ENCODE data around the gene RAD9B.
A peak's percentile ranks its signal among the peaks of the same experiment; 100 is the strongest.

RAD9B gene

GRCh38 chr12:110528277-110528839, 26.2 kb downstream of the RAD9B start:
- no peak overlapping the region for H3K4me3 ChIP-seq (ENCODE audit: control insufficient read depth, low read depth, low read length)
- TF ChIP-seq CTCF (IDR thresholded peaks at IDR 0.05; ENCODE audit: control insufficient read depth, insufficient read depth, low read depth, low read length, missing control alignments) = no peak
- DNase-seq (ENCODE audit: low read depth) = no peak

DNA sequence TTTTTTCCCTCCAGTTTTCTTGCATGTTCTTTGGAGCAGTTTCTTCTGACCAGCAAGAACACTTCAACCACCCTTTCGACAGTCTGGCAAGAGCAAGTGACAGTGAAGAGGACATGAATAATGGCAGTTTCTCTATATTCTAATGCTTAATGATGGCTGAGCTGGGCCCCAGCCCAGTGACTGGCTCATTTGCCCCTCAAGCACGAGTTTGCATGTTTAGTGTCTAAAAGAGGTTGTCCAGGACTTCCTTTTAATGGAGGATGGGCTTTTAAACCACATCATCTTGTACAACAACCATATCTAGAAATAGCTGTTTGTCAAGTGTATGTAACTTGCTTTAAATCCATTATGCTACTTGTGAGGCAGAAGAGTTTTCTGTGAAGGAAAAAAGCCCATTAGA, 28.4 kb downstream of the RAD9B start:
- TF ChIP-seq CTCF (IDR thresholded peaks at IDR 0.05; ENCODE audit: control insufficient read depth, insufficient read depth, low read depth, low read length, missing control alignments) = no peak
- no peak overlapping the region for H3K4me3 ChIP-seq (ENCODE audit: control insufficient read depth, low read depth, low read length)
- DNase-seq (ENCODE audit: low read depth) = no peak

DNA sequence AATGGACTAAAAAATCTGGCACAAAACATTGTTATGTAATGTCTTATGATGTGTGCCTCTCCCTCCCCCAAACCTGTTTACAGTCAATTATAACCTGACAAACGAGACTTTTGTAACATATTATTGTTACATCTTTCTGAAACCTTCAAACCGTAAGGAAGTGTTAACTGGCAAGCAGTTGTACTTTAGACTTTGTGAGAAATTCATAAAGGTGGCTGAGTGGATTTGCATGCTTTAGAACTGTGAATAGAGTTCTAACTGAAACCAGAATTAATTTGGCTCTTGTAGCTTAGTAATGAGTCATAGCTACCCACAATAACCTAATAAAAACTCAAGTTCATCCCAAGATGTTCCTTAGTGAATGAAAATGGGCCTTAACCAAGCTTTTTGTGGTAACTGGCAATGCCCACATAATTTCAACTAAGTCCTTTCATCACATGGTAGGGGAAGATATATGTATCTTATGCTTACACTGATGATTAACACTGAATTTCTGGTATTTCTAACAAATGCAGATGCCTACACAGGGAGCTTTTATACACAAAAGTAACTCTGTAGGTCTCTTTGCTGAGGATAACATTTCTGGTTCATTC, 29.7 kb downstream of the RAD9B start:
- peak; percentile 75 for DNase-seq (ENCODE audit: low read depth)
- no peak for TF ChIP-seq CTCF (IDR thresholded peaks at IDR 0.05; ENCODE audit: control insufficient read depth, insufficient read depth, low read depth, low read length, missing control alignments)

DNA sequence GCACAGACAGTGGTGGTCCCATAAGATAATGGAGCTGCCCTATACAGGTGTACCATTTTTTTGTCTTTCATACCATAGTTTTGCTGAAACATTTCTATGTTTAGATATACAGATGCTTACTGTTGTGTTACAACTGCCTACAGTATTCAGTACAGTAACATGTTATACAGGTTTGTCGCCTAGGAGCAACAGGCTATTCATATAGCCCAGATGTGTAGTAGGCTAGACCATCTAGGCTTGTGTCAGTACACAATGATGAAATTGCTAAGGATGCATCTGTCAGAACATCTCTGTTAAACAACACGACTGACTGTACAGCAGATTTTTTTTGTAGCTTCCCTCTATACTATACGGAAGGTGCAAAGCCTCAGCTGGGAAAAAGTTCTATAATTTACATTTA, 30.5 kb downstream of the RAD9B start:
- no peak overlapping the region for H3K4me3 ChIP-seq (ENCODE audit: control insufficient read depth, low read depth, low read length)
- no peak for DNase-seq (ENCODE audit: low read depth)
- no peak for TF ChIP-seq CTCF (IDR thresholded peaks at IDR 0.05; ENCODE audit: control insufficient read depth, insufficient read depth, low read depth, low read length, missing control alignments)

More for the DNA sequence above, 29.7 kb downstream of the RAD9B start:
- no peak overlapping the region for H3K4me3 ChIP-seq (ENCODE audit: control insufficient read depth, low read depth, low read length)

- no peak for TF ChIP-seq CTCF (IDR thresholded peaks at IDR 0.05; ENCODE audit: control insufficient read depth, insufficient read depth, low read depth, low read length, missing control alignments)
- no peak for DNase-seq (ENCODE audit: low read depth)
- no peak overlapping the region for H3K4me3 ChIP-seq (ENCODE audit: control insufficient read depth, low read depth, low read length)
Observed at GRCh38 chr12:110533607-110534006, 31.5 kb downstream of the RAD9B start.

DNA sequence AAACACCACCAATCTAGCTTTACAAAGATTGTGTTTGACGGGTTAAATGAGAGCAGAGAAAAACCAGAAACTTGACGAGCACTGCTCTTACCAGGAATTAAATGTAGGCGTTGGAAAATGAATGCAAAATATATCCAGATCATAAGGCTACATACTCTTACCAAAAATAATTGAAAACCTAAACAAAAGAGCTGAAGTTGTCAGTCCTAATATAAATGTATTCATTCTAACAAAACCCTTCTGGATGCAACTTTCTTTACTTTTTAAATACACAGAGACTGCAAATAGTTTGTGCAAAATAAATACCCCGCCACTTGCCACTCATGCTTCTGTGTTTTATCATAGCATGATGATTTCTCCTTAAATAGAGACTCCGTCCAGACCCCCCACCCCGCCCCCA, 32.7 kb downstream of the RAD9B start:
- no peak for DNase-seq (ENCODE audit: low read depth)
- no peak overlapping the region for H3K4me3 ChIP-seq (ENCODE audit: control insufficient read depth, low read depth, low read length)
- TF ChIP-seq CTCF (IDR thresholded peaks at IDR 0.05; ENCODE audit: control insufficient read depth, insufficient read depth, low read depth, low read length, missing control alignments) = no peak

Measured in AG09309 (cell line).